ENCODE measurements around the gene LONRF2. TPM values are rescaled to one million over a fixed set of nuclear protein-coding genes. Genes with fewer than 3 reads are reported as not detected.

LONRF2 gene
- total and polyA plus RNA-seq, 2 of the 4 experiments (the other 2 are of a cell fraction) = 0.19 to 0.54 TPM

DNA sequence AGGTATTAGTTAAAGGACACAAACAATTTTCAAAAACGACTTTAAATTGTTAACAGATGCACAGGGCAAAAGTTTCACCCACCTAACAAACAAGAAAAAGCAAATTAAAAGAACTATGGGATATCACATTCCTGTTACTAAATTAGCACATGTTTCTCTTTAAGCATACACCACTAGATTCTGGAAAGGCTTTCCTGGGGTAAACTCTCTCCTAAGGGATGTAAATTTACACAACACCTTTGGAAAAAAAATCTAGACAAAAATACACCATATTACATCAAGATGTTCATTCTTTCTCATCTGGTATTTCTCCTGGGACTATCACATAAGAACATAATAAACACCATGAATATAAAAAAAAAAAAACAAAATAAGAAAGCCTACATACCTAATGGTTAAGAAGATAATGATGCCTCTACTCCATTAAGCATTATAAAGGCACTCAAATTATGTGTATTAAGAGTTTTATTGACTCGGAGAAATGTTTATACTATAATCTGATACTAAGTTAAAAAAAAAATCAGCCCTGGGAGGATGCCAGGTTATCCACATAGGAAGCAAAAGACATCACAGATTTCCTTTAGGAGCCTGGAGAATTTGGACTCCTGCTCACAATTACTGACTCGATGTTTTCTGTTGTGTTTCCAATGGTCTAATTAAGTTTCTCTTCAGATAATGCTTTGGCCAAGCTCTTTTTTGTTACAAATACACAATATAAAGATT is 97.2 kb downstream of the LONRF2 start:
- no peak overlapping the region for H3K56ac ChIP-seq (ENCODE audit: extremely low read depth, insufficient read depth, low read length)
- DNase-seq (no peak), ATAC-seq (ENCODE audit: low read depth) (no peak)
- H3K4me2 ChIP-seq (ENCODE audit: low read depth, low read length) = no peak overlapping the region
- H3K9me1 ChIP-seq (ENCODE audit: insufficient read depth, low read length) = no peaks in the 10 kb centered on the region
- no peak overlapping the region for H2BK15ac ChIP-seq (ENCODE audit: low read depth, low read length)
- H2BK20ac ChIP-seq (ENCODE audit: low read depth, low read length) = no peak overlapping the region
- peaks cover 41% of the 10 kb centered on the region for H3K27me3 ChIP-seq (ENCODE audit: control insufficient read depth, insufficient read depth, low read length)
- dilution Hi-C loops (cut with HindIII; ENCODE audit: low sequenced_read_pairs, unreplicated experiment) = no loop called here
- no CpG with 5 or more reads among the region's 3 CpGs for WGBS, 2 experiments (ENCODE audit: extremely low coverage in 2 of 2, insufficient read length in 1 of 2)
- no peak overlapping the region for H2AK5ac ChIP-seq (ENCODE audit: low read depth, low read length)
- no peak overlapping the region for H3K4me3 ChIP-seq (ENCODE audit: insufficient read depth, low read depth, low read length)
- in situ Hi-C loops (cut with MboI; ENCODE audit: low sequenced_read_pairs) = no loop called here
- H3K18ac ChIP-seq (ENCODE audit: low read depth, low read length) = no peak overlapping the region
- H2BK5ac ChIP-seq (ENCODE audit: low read depth, low read length, poor library complexity, severe bottlenecking) = no peak overlapping the region
- H3K23ac ChIP-seq (ENCODE audit: low read depth, low read length) = no peak overlapping the region
- no peak overlapping the region for H2BK120ac ChIP-seq (ENCODE audit: low read depth, low read length)
- H3K27ac ChIP-seq (ENCODE audit: insufficient read depth, low read length) = no peak overlapping the region
- no TSS peak for BruUV-seq (replicated peaks)
- no peak overlapping the region for H2AFZ ChIP-seq (replicated peaks; ENCODE audit: low read length, poor library complexity)
- no peak overlapping the region for H3K9ac ChIP-seq (ENCODE audit: low read depth, low read length)
- intact Hi-C loops (cut with micrococcal nuclease) = no loop called here
- no peaks in the 10 kb centered on the region for H3K79me1 ChIP-seq (ENCODE audit: low read depth in 1 of 2, low read length in 2 of 2)
- no peak overlapping the region for H3K4ac ChIP-seq (ENCODE audit: low read depth, low read length)
- no peak overlapping the region for H2AK9ac ChIP-seq (replicated peaks; ENCODE audit: low read depth, low read length, poor library complexity)
- no peak overlapping the region for H4K5ac ChIP-seq (ENCODE audit: low read depth, low read length)
- H4K91ac ChIP-seq (ENCODE audit: insufficient read depth, low read depth, low read length) = no peak overlapping the region
- no peak overlapping the region for H3K14ac ChIP-seq (replicated peaks; ENCODE audit: low read depth, low read length)
- ChIA-PET POLR2A (ENCODE audit: unreplicated experiment) (interaction anchor here (0.6 kb wide), 1 partner anchor 547 kb away, joined by 3 read pairs; no protein-coding TSS in a partner anchor), CTCF (no interaction called here)
- no peaks in the 10 kb centered on the region for H3K4me1 ChIP-seq (ENCODE audit: control insufficient read depth, insufficient read depth, low read length)
- no peaks in the 10 kb centered on the region for H3K36me3 ChIP-seq (ENCODE audit: control insufficient read depth, insufficient read depth, low read length)
- H3K9me3 ChIP-seq (ENCODE audit: control insufficient read depth, insufficient read depth, low read length) = peaks cover 5% of the 10 kb centered on the region
- no peaks in the 10 kb centered on the region for H4K20me1 ChIP-seq (ENCODE audit: insufficient read depth, low read length)
- TF ChIP-seq NFE2L2 (IDR thresholded peaks at IDR 0.05; ENCODE audit: low read depth, low read length) (no peak), POLR2A (IDR thresholded peaks at IDR 0.05; ENCODE audit: low read depth, low read length) (no peak), FOS (IDR thresholded peaks at IDR 0.05; ENCODE audit: low read depth, low read length) (no peak), SMC3 (IDR thresholded peaks at IDR 0.05; ENCODE audit: low read depth, low read length) (no peak), RCOR1 (IDR thresholded peaks at IDR 0.05; ENCODE audit: insufficient replicate concordance, low read length) (no peak), RAD21 (IDR thresholded peaks at IDR 0.05; ENCODE audit: low read length) (no peak), CHD1 (IDR thresholded peaks at IDR 0.05; ENCODE audit: low read depth, low read length) (no peak), RFX5 (IDR thresholded peaks at IDR 0.05; ENCODE audit: low read depth, low read length) (no peak), MAFK (IDR thresholded peaks at IDR 0.05; ENCODE audit: low read depth, low read length) (no peak), CEBPB (IDR thresholded peaks at IDR 0.05; ENCODE audit: low read depth, low read length) (no peak), MAZ (IDR thresholded peaks at IDR 0.05; ENCODE audit: borderline replicate concordance, low read depth, low read length) (no peak)
- TF ChIP-seq, protein P1, sequence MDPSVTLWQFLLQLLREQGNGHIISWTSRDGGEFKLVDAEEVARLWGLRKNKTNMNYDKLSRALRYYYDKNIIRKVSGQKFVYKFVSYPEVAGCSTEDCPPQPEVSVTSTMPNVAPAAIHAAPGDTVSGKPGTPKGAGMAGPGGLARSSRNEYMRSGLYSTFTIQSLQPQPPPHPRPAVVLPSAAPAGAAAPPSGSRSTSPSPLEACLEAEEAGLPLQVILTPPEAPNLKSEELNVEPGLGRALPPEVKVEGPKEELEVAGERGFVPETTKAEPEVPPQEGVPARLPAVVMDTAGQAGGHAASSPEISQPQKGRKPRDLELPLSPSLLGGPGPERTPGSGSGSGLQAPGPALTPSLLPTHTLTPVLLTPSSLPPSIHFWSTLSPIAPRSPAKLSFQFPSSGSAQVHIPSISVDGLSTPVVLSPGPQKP (IDR thresholded peaks at IDR 0.05; ENCODE audit: borderline replicate concordance, low read depth, low read length) = no peak
- TF ChIP-seq, protein P2, sequence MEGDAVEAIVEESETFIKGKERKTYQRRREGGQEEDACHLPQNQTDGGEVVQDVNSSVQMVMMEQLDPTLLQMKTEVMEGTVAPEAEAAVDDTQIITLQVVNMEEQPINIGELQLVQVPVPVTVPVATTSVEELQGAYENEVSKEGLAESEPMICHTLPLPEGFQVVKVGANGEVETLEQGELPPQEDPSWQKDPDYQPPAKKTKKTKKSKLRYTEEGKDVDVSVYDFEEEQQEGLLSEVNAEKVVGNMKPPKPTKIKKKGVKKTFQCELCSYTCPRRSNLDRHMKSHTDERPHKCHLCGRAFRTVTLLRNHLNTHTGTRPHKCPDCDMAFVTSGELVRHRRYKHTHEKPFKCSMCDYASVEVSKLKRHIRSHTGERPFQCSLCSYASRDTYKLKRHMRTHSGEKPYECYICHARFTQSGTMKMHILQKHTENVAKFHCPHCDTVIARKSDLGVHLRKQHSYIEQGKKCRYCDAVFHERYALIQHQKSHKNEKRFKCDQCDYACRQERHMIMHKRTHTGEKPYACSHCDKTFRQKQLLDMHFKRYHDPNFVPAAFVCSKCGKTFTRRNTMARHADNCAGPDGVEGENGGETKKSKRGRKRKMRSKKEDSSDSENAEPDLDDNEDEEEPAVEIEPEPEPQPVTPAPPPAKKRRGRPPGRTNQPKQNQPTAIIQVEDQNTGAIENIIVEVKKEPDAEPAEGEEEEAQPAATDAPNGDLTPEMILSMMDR (conservative IDR thresholded peaks at IDR 0.05; ENCODE audit: low read depth, low read length) = no peak
- TF ChIP-seq, protein P3, sequence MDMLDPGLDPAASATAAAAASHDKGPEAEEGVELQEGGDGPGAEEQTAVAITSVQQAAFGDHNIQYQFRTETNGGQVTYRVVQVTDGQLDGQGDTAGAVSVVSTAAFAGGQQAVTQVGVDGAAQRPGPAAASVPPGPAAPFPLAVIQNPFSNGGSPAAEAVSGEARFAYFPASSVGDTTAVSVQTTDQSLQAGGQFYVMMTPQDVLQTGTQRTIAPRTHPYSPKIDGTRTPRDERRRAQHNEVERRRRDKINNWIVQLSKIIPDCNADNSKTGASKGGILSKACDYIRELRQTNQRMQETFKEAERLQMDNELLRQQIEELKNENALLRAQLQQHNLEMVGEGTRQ (IDR thresholded peaks at IDR 0.05; ENCODE audit: low read depth, low read length) = no peak
- H4K8ac ChIP-seq (ENCODE audit: low read depth in 2 of 2, low read length in 2 of 2) = no peak overlapping the region

All from IMR-90 (cell line).